ENCODE data around the gene MMP24OS.

GRCh38 chr20:35306931-35307517, 29.1 kb upstream of the MMP24OS start:
- TF ChIP-seq CEBPB (IDR thresholded peaks at IDR 0.05; ENCODE audit: low read depth, low read length) (no peak), CTCF (conservative IDR thresholded peaks at IDR 0.05; ENCODE audit: low read depth, low read length) (peak; percentile 91), CHD1 (IDR thresholded peaks at IDR 0.05; ENCODE audit: low read depth, low read length) (no peak), USF2 (IDR thresholded peaks at IDR 0.05; ENCODE audit: low read depth, low read length) (no peak)
